Loucy (cell line): Measurements from ENCODE around the gene CDH13.

ENCODE experiments used
- H2AFZ ChIP-seq: fragments of 200-600 bp; sonication (generic); 2 replicates; pipeline ENCODE4 v1.6.0; 2016; ENCODE audit warnings: antibody characterized with exemption, mild to moderate bottlenecking, low read length, moderate library complexity
- H3F3A ChIP-seq: fragments of 200-600 bp; 2 replicates; pipeline ENCODE4 v1.6.0; 2016; ENCODE audit warnings: antibody characterized with exemption, low read depth, mild to moderate bottlenecking
- H3K27me3 ChIP-seq: fragments of 200-600 bp; sonication (generic); 2 replicates; pipeline ENCODE4 v1.6.1; 2014; ENCODE audit warnings: low read length, mild to moderate bottlenecking; ENCODE audit not compliant: insufficient read depth, poor library complexity, severe bottlenecking
- H3K36me3 ChIP-seq: fragments of 200-600 bp; sonication (generic); 2 replicates; pipeline ENCODE4 v1.6.1; 2016; ENCODE audit warnings: low read length; ENCODE audit not compliant: insufficient read depth
- H3K4me1 ChIP-seq: fragments of 200-600 bp; sonication (generic); 2 replicates; pipeline ENCODE4 v1.5.1; 2014; ENCODE audit warnings: low read length, mild to moderate bottlenecking; ENCODE audit not compliant: insufficient read depth, poor library complexity, severe bottlenecking
- H3K4me2 ChIP-seq: fragments of 200-600 bp; sonication (generic); 2 replicates; pipeline ENCODE4 v1.6.0; 2014; ENCODE audit warnings: antibody characterized with exemption, low read length, low read depth, mild to moderate bottlenecking; ENCODE audit not compliant: poor library complexity, severe bottlenecking
- H3K4me3 ChIP-seq: fragments of 200-600 bp; sonication (generic); 2 replicates; pipeline ENCODE4 v1.5.1; 2014; ENCODE audit warnings: low read length, mild to moderate bottlenecking, mixed read lengths; ENCODE audit not compliant: poor library complexity, severe bottlenecking
- H3K79me2 ChIP-seq: fragments of 200-600 bp; sonication (generic); 2 replicates; pipeline ENCODE4 v1.6.1; 2014; ENCODE audit warnings: low read length; ENCODE audit not compliant: insufficient read depth
- H3K9ac ChIP-seq: fragments of 200-600 bp; sonication (generic); 2 replicates; pipeline ENCODE4 v1.6.0; 2014; ENCODE audit warnings: mild to moderate bottlenecking, low read depth, low read length, moderate library complexity; ENCODE audit not compliant: poor library complexity, severe bottlenecking
- H3K9me2 ChIP-seq: fragments of 200-600 bp; sonication (generic); replicated peaks from 2 replicates; pipeline ENCODE4 v1.6.1; 2016; ENCODE audit warnings: low read depth, low read length, mixed read lengths
- H3K9me3 ChIP-seq: fragments of 200-600 bp; sonication (generic); 2 replicates; pipeline ENCODE4 v1.6.1; 2014; ENCODE audit warnings: mild to moderate bottlenecking, antibody characterized with exemption, low read length, low read depth; ENCODE audit not compliant: insufficient read depth
- H4K20me1 ChIP-seq: fragments of 200-600 bp; sonication (generic); 2 replicates; pipeline ENCODE4 v1.6.0; 2014; ENCODE audit warnings: antibody characterized with exemption, low read length, mild to moderate bottlenecking; ENCODE audit not compliant: insufficient read depth, poor library complexity, severe bottlenecking
- CTCF ChIP-seq: fragments of 200-600 bp; sonication (generic); conservative IDR thresholded peaks from 2 replicates; pipeline ENCODE4 v1.5.1; 2014; ENCODE audit warnings: mild to moderate bottlenecking, antibody characterized with exemption, low read length
- EZH2phosphoT487 ChIP-seq: fragments of 200-600 bp; IDR thresholded peaks from 2 replicates; pipeline ENCODE4 v1.6.1; 2018; ENCODE audit warnings: antibody characterized with exemption, mild to moderate bottlenecking, moderate library complexity, borderline replicate concordance

The CDH13 gene

GRCh38 chr16:83159049-83159448, 532.3 kb downstream of the CDH13 start:
- no peak for TF ChIP-seq EZH2phosphoT487

GRCh38 chr16:83160287-83161020, 533.7 kb downstream of the CDH13 start:
- Histone ChIP-seq H3K79me2 (no peaks in the 10 kb centered on the region), H3K36me3 (no peaks in the 10 kb centered on the region), H3K9me2 (no peaks in the 10 kb centered on the region), H3K4me3 (no peak overlapping the region), H2AFZ (no peak overlapping the region), H3K4me2 (no peak overlapping the region), H3K9me3 (no peaks in the 10 kb centered on the region), H3K9ac (no peak overlapping the region), H4K20me1 (no peaks in the 10 kb centered on the region), H3K27me3 (no peaks in the 10 kb centered on the region), H3F3A (no peaks in the 10 kb centered on the region), H3K4me1 (no peaks in the 10 kb centered on the region)
- TF ChIP-seq EZH2phosphoT487: no peak
- TF ChIP-seq CTCF: no peak

More at GRCh38 chr16:83159049-83159448, 532.3 kb downstream of the CDH13 start:
- Histone ChIP-seq H4K20me1 (no peaks in the 10 kb centered on the region), H3K27me3 (no peaks in the 10 kb centered on the region), H3K4me2 (no peak overlapping the region), H3K4me3 (no peak overlapping the region), H3K4me1 (no peaks in the 10 kb centered on the region), H2AFZ (no peak overlapping the region), H3K9me3 (no peaks in the 10 kb centered on the region), H3K79me2 (no peaks in the 10 kb centered on the region), H3K9me2 (no peaks in the 10 kb centered on the region), H3F3A (no peaks in the 10 kb centered on the region), H3K9ac (no peak overlapping the region), H3K36me3 (no peaks in the 10 kb centered on the region)

- H3K4me2 ChIP-seq: no peak overlapping the region
- H3K36me3 ChIP-seq: no peaks in the 10 kb centered on the region
- no peak overlapping the region for H3K9ac ChIP-seq
- H3F3A ChIP-seq: no peaks in the 10 kb centered on the region
- no peak overlapping the region for H2AFZ ChIP-seq
- H3K79me2 ChIP-seq: no peaks in the 10 kb centered on the region
- H3K4me3 ChIP-seq: no peak overlapping the region
- no peaks in the 10 kb centered on the region for H3K9me3 ChIP-seq
- H3K27me3 ChIP-seq: no peaks in the 10 kb centered on the region
- no peaks in the 10 kb centered on the region for H3K4me1 ChIP-seq
- H4K20me1 ChIP-seq: no peaks in the 10 kb centered on the region
- TF ChIP-seq CTCF (no peak), EZH2phosphoT487 (no peak)
- no peaks in the 10 kb centered on the region for H3K9me2 ChIP-seq
Measured at GRCh38 chr16:83162791-83163190, 536.0 kb downstream of the CDH13 start.

- H3K9ac ChIP-seq: no peak overlapping the region
- H3K9me2 ChIP-seq: no peaks in the 10 kb centered on the region
- no peaks in the 10 kb centered on the region for H3K4me1 ChIP-seq
- H2AFZ ChIP-seq: no peak overlapping the region
- no peaks in the 10 kb centered on the region for H3F3A ChIP-seq
- no peak overlapping the region for H3K4me3 ChIP-seq
- no peak overlapping the region for H3K4me2 ChIP-seq
- H3K79me2 ChIP-seq: no peaks in the 10 kb centered on the region
- no peaks in the 10 kb centered on the region for H3K36me3 ChIP-seq
- H3K9me3 ChIP-seq: no peaks in the 10 kb centered on the region
- no peaks in the 10 kb centered on the region for H4K20me1 ChIP-seq
- H3K27me3 ChIP-seq: no peaks in the 10 kb centered on the region
- TF ChIP-seq CTCF (no peak), EZH2phosphoT487 (no peak)
Measured at GRCh38 chr16:83164816-83165215, 538.0 kb downstream of the CDH13 start.
